HepG2 (cell line): ENCODE data around the gene TNFSF8. TPM values are rescaled to one million over a fixed set of nuclear protein-coding genes. Genes with fewer than 3 reads are reported as not detected.

ENCODE experiments used
- ATAC-seq: fragments of 200-7000 bp; cut with Tn5 transposase; 3 replicates; pipeline ENCODE4 v1.9.1; 2020; ENCODE audit warnings: mild to moderate bottlenecking, moderate library complexity
- BruUV-seq: library from RNA; stranded (reverse); fragments of 400-500 nt; replicated peaks from 2 replicates; lab custom pipeline; 2021; lab: Mats Ljungman, UMichigan
- CTCF ChIA-PET: fragments of 300-600 bp; formaldehyde crosslinking; extraction: SDS; loops from one replicate; lab custom pipeline; 2021; ENCODE audit warnings: low total read pairs, inconsistent platforms, low intra/inter-chr PET ratio; lab: Yijun Ruan, JAX
- POLR2A ChIA-PET: fragments of 350-600 bp; sonication (Branson Sonifier 250); formaldehyde crosslinking; loops from one replicate; lab custom pipeline; 2020; ENCODE audit warnings: antibody characterized with exemption, inconsistent platforms; lab: Yijun Ruan, JAX
- DNase-seq: peaks from one replicate; pipeline ENCODE4 v3.0.0-alpha.2; 2015; ENCODE audit warnings: low spot score
- FAIRE-seq: peaks from 3 replicates; lab custom pipeline; 2011; peaks lifted over from hg19 to GRCh38; lab: Jason Lieb, UNC
- H2AFZ ChIP-seq: one replicate; pipeline ENCODE4 v1.6.1; 2011; ENCODE audit warnings: low read length, inconsistent platforms
- H3K27ac ChIP-seq: fragments of 300-600 bp; 3 replicates; pipeline ENCODE4 v1.8.0; 2011; ENCODE audit warnings: mixed run types, mild to moderate bottlenecking, mixed read lengths, low read length, inconsistent platforms; ENCODE audit not compliant: insufficient read depth; ENCODE audit errors: extremely low read length
- H3K27me3 ChIP-seq, 2 experiments: fragments of 200-600 bp in 1 of 2; 2 replicates in 1 of 2; 3 replicates in 1 of 2; pipeline versions ENCODE4 v1.6.0 to v1.8.0; 2011; ENCODE audit warnings: low read length in 2 of 2, mild to moderate bottlenecking in 2 of 2, moderate library complexity in 2 of 2, inconsistent platforms in 1 of 2; ENCODE audit not compliant: insufficient read depth in 2 of 2, control insufficient read depth in 1 of 2
- H3K36me3 ChIP-seq, 2 experiments: fragments of 200-600 bp in 1 of 2; replicated peaks in 1 of 2; 2 replicates in 1 of 2; 3 replicates in 1 of 2; pipeline versions ENCODE4 v1.5.1 to v1.8.0; 2011; ENCODE audit warnings: low read length in 2 of 2, inconsistent platforms in 1 of 2; ENCODE audit not compliant: insufficient read depth in 2 of 2, control insufficient read depth in 1 of 2
- H3K4me1 ChIP-seq: 2 replicates; pipeline ENCODE4 v1.5.1; 2012; ENCODE audit warnings: low read length, inconsistent platforms; ENCODE audit not compliant: insufficient read depth
- H3K4me2 ChIP-seq: 2 replicates; pipeline ENCODE4 v1.6.0; 2011; ENCODE audit warnings: low read depth, low read length, inconsistent platforms
- H3K4me3 ChIP-seq, 3 experiments: fragments of 200-600 bp in 1 of 3; sonication (generic), shearing (Covaris generic) in 1 of 3; replicated peaks in 1 of 3; 2 replicates each; pipeline ENCODE4 v1.5.1; 2011 to 2016; ENCODE audit warnings: low read length in 3 of 3, inconsistent platforms in 2 of 3, low read depth in 2 of 3, mild to moderate bottlenecking in 2 of 3, control low read depth in 1 of 3, mixed read lengths in 1 of 3; ENCODE audit not compliant: insufficient read depth in 1 of 3
- H3K79me2 ChIP-seq: one replicate; pipeline ENCODE4 v1.6.1; 2011; ENCODE audit warnings: low read length, inconsistent platforms; ENCODE audit not compliant: insufficient read depth
- H3K9ac ChIP-seq: 2 replicates; pipeline ENCODE4 v1.6.0; 2011; ENCODE audit warnings: mild to moderate bottlenecking, low read depth, low read length, inconsistent platforms; ENCODE audit not compliant: insufficient read depth
- H3K9me3 ChIP-seq: 2 replicates; pipeline ENCODE4 v1.5.1; 2012; ENCODE audit warnings: mild to moderate bottlenecking, low read length
- H4K20me1 ChIP-seq: 2 replicates; pipeline ENCODE4 v1.6.0; 2011; ENCODE audit warnings: inconsistent platforms, mild to moderate bottlenecking, low read length, moderate library complexity; ENCODE audit not compliant: insufficient read depth
- HNRNPUL1 ChIP-seq: fragments of 200-400 bp; formaldehyde crosslinking; IDR thresholded peaks from 2 replicates; pipeline ENCODE4 v1.6.1; 2017; ENCODE audit warnings: low read depth, mild to moderate bottlenecking, low read length, moderate library complexity
- KLF15 ChIP-seq: sonication (generic); formaldehyde crosslinking; IDR thresholded peaks from 2 replicates; pipeline ENCODE4 v1.8.1; 2023; ENCODE audit warnings: borderline replicate concordance, mild to moderate bottlenecking, inconsistent platforms, missing genetic modification reagents, mixed read lengths
- MATR3 ChIP-seq: sonication (generic); formaldehyde crosslinking; IDR thresholded peaks from 2 replicates; pipeline ENCODE4 v1.4.0; 2020; ENCODE audit warnings: missing genetic modification reagents
- NFATC3 ChIP-seq: sonication (generic); formaldehyde crosslinking; IDR thresholded peaks from 2 replicates; pipeline ENCODE4 v1.5.1; 2020; ENCODE audit warnings: mild to moderate bottlenecking, missing genetic modification reagents
- NPAS2 ChIP-seq: sonication (generic); formaldehyde crosslinking; IDR thresholded peaks from 2 replicates; pipeline ENCODE4 v1.8.0; 2022; ENCODE audit warnings: mild to moderate bottlenecking, missing genetic modification reagents, borderline replicate concordance
- ZBTB1 ChIP-seq: sonication (generic); formaldehyde crosslinking; IDR thresholded peaks from 2 replicates; pipeline ENCODE4 v1.4.0; 2020; ENCODE audit warnings: missing genetic modification reagents, borderline replicate concordance
- ZMYM2 ChIP-seq: sonication (generic); formaldehyde crosslinking; IDR thresholded peaks from 2 replicates; pipeline ENCODE4 v1.8.0; 2022; ENCODE audit warnings: mild to moderate bottlenecking, missing genetic modification reagents
- ZNF12 ChIP-seq: sonication (generic); formaldehyde crosslinking; IDR thresholded peaks from 2 replicates; pipeline ENCODE4 v1.5.0; 2020; ENCODE audit warnings: missing genetic modification reagents
- WGBS: methylation state at CpG from one replicate; pipeline ENCODE4 v1.1.6; 2017; ENCODE audit warnings: low lambda C conversion rate; 5-methylcytosine and 5-hydroxymethylcytosine counted together
- in situ Hi-C: cut with HindIII; loops from 2 replicates; pipeline ENCODE4 v1.10.0; 2017; ENCODE audit warnings: low pct_unique_long_range_greater_than_20kb; ENCODE audit not compliant: extremely low pct_ligation_motif_present
- intact Hi-C: fragments of 100-400 bp; cut with micrococcal nuclease; formaldehyde crosslinking; loops from one replicate; pipeline ENCODE4 v1.10.0; 2022; ENCODE audit not compliant: unreplicated experiment
- polyA plus RNA-seq, 8 experiments: library from polyadenylated mRNA; depleted of rRNA in 3 of 8; stranded (reverse) in 7 of 8; unstranded in 1 of 8; fragments of >200 nt; fragmentation: Illumina TruSeq in 4 of 8; extraction: Trizol in 4 of 8; gene quantifications; 2 replicates each; pipeline versions ENCODE4 v1.2.1 to v1.2.3, GENCODE V29; 2011 to 2016; ENCODE audit warnings: low read depth in 4 of 8, missing spikeins in 1 of 8, mixed read lengths in 1 of 8; ENCODE audit not compliant: insufficient read depth in 1 of 8
- total RNA-seq, 5 experiments: library from RNA; depleted of rRNA; stranded (reverse); fragments of >200 nt; fragmentation: Illumina TruSeq; extraction: Trizol; gene quantifications; 2 replicates each; pipeline ENCODE4 v1.2.3, GENCODE V29; 2016; ENCODE audit warnings: low read depth in 1 of 5
- TF ChIP-seq, protein P1 (sequence below): sonication (generic); formaldehyde crosslinking; conservative IDR thresholded peaks from 2 replicates; pipeline ENCODE4 v1.8.0; 2022; ENCODE audit warnings: mild to moderate bottlenecking, moderate library complexity, missing genetic modification reagents
- TF ChIP-seq, protein P2 (sequence below): sonication (generic); formaldehyde crosslinking; conservative IDR thresholded peaks from 2 replicates; pipeline ENCODE4 v1.4.0; 2020; ENCODE audit warnings: missing genetic modification reagents

The TNFSF8 gene
- total and polyA plus RNA-seq, 2 of the 13 experiments (the other 11 are each of a cell fraction or from before 2014, with no cell fraction given): not detected

- Histone ChIP-seq H3K9ac (no peak overlapping the region), H3K27me3 (no peaks in the 10 kb centered on the region), H3K36me3 (no peaks in the 10 kb centered on the region), H4K20me1 (no peaks in the 10 kb centered on the region), H3K27ac (no peak overlapping the region), H3K79me2 (no peaks in the 10 kb centered on the region), H3K4me2 (no peak overlapping the region), H2AFZ (no peak overlapping the region), H3K9me3 (no peaks in the 10 kb centered on the region), H3K4me3 (no peak overlapping the region)
- in situ Hi-C loops (no loop called here), intact Hi-C loops (no loop called here)
- WGBS: 29% methylated on average over 2 of the region's 2 CpGs
- no peak for ATAC-seq
- BruUV-seq: no TSS peak
- TF ChIP-seq NPAS2 (no peak), HNRNPUL1 (no peak), ZNF12 (CRISPR knock-in tag) (no peak), ZBTB1 (CRISPR knock-in tag) (no peak), ZMYM2 (CRISPR knock-in tag) (no peak), KLF15 (CRISPR knock-in tag) (no peak), MATR3 (no peak), NFATC3 (CRISPR knock-in tag) (no peak)
- TF ChIP-seq, protein P1, sequence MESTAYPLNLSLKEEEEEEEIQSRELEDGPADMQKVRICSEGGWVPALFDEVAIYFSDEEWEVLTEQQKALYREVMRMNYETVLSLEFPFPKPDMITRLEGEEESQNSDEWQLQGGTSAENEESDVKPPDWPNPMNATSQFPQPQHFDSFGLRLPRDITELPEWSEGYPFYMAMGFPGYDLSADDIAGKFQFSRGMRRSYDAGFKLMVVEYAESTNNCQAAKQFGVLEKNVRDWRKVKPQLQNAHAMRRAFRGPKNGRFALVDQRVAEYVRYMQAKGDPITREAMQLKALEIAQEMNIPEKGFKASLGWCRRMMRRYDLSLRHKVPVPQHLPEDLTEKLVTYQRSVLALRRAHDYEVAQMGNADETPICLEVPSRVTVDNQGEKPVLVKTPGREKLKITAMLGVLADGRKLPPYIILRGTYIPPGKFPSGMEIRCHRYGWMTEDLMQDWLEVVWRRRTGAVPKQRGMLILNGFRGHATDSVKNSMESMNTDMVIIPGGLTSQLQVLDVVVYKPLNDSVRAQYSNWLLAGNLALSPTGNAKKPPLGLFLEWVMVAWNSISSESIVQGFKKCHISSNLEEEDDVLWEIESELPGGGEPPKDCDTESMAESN (CRISPR knock-in tag): no peak
- TF ChIP-seq, protein P2, sequence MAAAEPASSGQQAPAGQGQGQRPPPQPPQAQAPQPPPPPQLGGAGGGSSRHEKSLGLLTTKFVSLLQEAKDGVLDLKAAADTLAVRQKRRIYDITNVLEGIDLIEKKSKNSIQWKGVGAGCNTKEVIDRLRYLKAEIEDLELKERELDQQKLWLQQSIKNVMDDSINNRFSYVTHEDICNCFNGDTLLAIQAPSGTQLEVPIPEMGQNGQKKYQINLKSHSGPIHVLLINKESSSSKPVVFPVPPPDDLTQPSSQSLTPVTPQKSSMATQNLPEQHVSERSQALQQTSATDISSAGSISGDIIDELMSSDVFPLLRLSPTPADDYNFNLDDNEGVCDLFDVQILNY (CRISPR knock-in tag): no peak
- TF ChIP-seq, all 625 proteins: peak for 0
- H3K4me1 ChIP-seq: no peaks in the 10 kb centered on the region
- DNase-seq (no peak), FAIRE-seq (no peak)
- ChIA-PET CTCF (no interaction called here), POLR2A (no interaction called here)
Observed at GRCh38 chr9:114941376-114941775, 11.0 kb upstream of the TNFSF8 start.
